ENCODE data around the gene SCYGR8.
"Not testable (repeated sequence)": the region's sequence is repeated elsewhere in the genome, so short reads cannot be mapped to it uniquely, and the experiment has no call there.

Gene SCYGR8

DNA sequence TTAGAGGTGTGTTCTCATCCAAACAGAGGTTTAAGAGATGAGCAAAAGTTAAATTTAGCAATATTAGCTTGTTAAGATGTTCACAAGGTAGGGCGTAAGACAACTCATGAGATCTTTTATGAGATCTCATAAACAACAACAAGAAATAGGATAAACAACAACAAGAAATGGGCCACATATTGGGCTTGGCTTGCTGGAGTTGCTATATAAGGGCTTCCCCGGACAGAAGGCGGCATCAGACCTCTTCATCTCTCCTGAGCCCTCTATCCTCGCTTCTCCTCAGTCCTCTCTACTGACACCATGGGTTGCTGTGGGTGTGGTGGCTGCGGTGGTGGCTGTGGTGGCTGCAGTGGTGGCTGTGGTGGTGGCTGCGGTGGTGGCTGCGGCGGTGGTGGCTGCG is at the start of gene SCYGR8:
Gene SCYGR8, plus strand, starts transcription at position 301 of the 400 bp plus-strand sequence. Its CDS starts 0 bp downstream, at position 301.
- DNase-seq: no peak

DNA sequence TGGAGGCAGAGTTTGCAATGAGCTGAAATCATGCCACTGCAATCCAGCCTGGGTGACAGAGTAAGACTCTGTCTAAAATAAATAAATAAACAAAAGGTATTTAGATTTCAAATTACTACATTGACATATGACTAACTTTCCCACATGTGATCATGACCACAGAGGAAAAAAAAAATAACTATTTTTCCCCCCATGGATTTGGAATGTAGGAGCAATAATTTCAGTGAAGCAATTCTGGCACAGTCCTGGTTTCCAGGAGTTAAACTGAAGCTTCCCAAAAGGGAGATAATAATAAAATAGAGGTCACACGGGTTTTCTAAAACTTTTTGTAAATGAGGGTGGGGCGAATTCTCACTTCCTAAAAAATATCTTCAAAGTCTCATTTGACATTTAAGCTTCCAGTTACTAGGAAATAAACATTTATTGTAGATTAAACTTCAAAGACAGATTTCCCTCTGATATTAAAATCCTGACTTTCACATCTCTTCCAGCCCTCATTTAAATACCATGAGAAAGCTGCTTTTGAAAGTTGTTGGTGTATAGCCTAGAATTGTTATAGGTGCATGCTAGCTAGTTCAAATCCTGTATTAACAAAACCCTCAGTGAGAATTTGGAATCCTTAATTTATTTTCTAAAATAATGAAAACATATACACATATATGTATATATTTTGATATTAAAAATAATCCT is 48.6 kb upstream of the SCYGR8 start:
- DNase-seq: no peak

DNA sequence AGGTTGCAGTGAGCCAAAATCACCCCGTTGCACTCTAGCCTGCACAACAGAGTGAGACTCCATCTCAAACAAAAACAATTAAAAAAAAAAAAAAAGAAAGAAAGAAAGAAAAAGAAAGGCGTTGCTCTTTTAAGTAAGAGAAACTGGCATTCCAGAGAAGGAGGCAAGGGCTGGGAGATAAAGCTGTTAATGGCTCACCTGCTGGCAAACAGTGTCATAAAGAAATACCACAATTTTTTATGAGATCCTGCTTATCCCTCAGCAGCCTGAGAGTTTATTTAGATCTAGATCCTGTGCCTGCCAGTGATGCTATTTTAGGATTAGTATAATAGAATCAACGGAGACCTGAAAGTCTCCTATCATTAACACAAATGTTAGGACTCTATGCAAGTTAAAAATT is 44.1 kb upstream of the SCYGR8 start:
- no peak for DNase-seq

DNA sequence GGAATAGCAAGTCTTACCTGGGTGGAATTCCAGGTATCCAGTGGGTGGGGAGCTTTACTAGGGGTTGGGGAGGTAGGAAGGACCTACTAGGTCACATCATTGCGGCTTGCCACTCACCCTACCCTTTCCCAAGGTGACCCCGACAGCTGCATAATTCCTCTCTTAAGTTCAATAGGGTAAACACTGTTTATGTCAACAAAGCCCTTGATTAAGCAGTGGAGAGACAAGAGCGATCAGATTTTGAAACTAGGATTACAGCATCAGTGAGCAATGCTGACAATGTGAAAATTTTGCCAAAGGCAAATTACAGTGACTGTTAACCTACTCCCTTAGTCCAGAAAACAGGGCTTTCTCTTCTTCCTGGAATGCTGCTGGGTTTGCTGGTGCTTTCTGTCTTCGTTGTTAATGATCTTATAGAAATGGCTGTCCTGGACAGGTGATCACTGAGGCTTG is 42.4 kb upstream of the SCYGR8 start:
- DNase-seq: no peak

GRCh38 chr2:227703961-227704360 is 41.7 kb upstream of the SCYGR8 start:
- no peak for DNase-seq

DNA sequence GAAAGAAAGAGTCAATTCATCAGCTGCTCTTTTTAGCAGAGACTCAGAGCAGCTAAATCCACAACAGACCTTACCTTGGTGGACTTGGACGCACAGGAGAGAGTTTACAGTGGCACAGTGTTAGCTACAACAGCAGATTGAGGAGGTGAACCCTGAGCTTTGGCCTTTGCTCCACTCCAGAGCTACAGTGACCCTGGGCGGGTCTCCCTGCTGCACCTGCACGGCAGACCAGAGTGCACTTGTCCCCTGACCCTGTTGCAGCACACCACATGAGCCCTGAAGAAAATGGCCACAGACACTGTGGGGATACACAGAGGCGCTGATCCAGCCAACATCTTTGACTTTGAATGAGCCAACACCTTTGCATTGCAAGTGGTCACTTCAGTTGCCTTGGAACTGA is 38.8 kb upstream of the SCYGR8 start:
- DNase-seq: no peak

DNA sequence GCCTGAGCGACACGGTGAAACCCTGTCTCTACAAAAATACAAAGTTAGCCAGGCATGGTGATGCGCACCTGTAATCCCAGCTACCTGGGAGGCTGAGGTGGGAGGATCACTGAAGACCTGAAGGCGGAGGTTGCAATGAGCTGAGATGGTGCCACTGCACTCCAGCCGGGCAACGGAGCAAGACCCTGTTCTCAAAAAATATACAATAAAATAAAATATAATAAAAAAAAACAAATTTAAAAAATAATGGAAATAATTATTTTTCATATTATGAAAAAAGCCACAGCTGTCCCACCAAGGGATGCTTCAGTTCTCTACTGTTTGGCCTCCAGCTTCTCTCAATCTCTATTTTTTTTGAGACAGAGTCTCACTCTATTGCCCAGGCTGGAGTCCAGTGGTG is 38.3 kb upstream of the SCYGR8 start:
- no peak for DNase-seq

GRCh38 chr2:227710986-227711385 is 34.7 kb upstream of the SCYGR8 start:
- no peak for DNase-seq

DNA sequence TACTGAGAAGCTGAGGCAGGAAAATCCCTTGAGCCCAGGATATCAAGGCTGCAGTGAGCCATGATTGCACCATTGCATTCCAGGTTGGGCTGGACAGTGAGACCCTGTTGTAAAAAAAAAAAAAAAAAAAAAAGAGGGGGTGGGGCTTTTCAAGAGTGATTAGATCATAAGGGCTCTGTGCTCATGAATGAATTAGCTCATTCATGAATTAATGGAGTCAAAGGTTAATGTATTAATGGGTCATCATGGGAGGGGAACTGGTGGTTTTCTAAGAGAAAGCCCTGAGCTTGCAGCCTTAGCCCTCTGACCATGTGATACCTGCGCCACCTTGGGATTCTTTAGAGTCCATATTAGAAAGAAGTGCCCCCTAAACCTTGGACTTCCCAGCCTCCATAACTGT is 32.4 kb upstream of the SCYGR8 start:
- DNase-seq: no peak

GRCh38 chr2:227716501-227716900 is 29.2 kb upstream of the SCYGR8 start:
- DNase-seq: no peak

DNA sequence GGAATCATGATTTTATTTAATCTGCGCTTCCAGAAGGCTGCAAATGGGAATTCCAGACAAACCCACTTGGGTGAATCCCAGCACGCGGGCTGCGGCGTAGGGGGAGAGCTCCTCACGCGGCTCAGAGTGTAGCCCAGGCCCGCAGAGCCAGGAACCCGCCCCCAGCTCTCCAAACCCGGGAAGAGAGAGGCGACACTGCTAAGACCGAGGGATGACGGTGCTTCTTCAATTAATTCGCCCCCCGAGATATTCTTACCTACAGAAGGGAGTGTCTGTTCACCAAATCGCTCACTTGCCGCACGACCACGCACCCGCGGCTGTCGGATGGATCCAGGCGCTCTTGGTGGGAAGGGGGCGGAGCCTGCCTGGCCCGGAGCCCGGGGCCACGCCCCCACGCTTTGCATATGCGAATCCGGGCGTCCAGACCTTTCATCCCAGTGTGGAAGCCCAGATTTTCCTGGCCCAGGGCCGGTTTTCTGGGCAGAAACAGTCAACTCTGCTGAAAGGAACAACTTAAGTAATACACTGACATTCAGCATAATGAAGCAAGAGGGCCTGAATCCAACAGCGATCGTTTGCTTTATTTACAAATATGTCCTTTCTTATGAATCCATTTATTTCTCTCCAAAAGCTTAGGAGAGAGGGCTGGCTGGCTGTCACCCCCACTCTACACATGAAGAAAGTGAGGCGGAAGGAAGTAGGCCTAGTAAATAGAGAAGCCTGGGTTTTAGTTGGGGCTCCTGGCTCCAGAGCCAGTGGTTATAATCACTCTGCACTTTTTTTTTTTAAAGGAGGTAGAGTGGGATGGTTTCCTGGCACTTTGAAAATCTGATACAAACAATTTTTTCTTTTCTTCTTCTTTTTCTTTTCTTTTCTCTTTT is 27.8 kb upstream of the SCYGR8 start, which contains the start of gene SLC19A3:
Gene SLC19A3, minus strand, starts transcription at position 342 of the 881 bp plus-strand sequence. CDS start 15,710 bp downstream, outside the sequence.
- DNase-seq: no peak

- no peak for DNase-seq
Measured at GRCh38 chr2:227719641-227720040, 26.1 kb upstream of the SCYGR8 start.

- no peak for DNase-seq
Measured at GRCh38 chr2:227720680-227721079, 25.0 kb upstream of the SCYGR8 start.

DNA sequence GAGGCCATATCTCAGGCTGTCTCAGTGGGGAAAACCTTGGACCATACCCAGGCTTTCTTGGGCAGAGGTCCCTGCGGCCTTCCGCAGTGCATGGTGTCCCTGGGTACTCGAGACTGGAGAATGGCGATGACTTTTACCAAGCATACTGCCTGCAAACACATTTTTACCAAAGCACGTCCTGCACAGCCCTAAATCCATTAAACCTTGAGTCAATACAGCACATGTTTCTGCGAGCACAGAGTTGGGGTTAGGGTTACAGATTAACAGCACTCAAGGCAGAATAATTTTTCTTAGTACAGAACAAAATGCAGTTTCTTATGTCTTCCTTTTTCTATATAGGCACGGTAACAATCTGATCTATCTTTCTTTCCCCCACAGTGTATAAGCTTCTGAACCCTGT is 22.9 kb upstream of the SCYGR8 start:
- DNase-seq: not testable (repeated sequence)

DNA sequence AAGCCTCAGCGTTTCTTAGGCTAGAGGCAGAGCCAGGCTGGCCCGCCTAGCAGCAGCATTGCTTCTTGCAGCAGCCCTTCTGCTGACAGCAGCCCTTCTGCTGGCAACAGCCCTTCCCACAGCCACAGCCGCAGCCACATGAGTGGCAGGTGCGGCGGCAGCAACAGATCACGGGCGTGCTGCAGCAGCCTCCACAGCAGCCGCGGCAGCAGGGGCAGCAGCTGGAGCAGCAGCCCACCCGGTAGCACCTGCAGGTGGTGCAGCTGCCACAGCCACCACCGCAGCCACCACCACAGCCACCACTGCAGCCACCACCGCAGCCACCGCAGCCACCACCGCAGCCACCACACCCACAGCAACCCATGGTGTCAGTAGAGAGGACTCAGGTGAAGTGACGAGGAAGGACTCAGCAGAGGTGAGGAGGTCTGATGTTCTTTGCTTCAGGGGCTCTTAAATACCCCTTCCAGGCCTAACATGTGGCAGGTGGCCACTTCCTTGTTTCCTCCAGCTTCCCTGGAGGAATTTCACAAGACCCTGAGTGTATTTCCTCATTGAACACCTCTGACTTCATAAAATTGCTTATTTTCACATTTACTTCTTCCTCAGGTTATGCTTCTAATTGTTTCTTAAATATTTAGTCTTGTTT is 21.2 kb upstream of the SCYGR8 start, which contains the start of gene SCYGR6:
Gene SCYGR6, minus strand, starts transcription at position 364 of the 646 bp plus-strand sequence. Its CDS starts 0 bp downstream, at position 364.
- DNase-seq: no peak

GRCh38 chr2:227728035-227728434 is 17.7 kb upstream of the SCYGR8 start, which contains the start of gene SCYGR7:
Gene SCYGR7 (plus strand): TSS chr2:227728335. CDS start chr2:227728335, 0 bp downstream.
- DNase-seq: no peak

- no peak for DNase-seq
Measured at GRCh38 chr2:227739351-227739750, 6.3 kb upstream of the SCYGR8 start.

DNA sequence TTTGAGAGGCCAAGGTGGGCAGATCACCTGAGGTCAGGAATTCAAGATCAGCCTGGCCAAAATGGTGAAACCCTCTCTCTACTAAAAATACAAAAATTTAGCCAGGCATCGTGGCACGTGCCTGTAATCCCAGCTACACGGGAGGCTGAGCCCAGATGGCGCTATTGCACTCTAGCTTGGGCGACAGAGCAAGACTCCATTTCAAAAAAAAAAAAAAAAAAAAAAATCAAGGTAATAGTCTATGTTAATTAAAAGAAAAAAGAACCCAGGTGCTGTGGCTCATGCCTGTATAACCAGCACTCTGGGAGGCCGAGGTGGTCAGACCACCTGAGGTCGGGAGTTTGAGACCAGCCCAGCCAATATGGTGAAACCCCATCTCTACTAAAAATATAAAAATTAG is 5.0 kb upstream of the SCYGR8 start:
- not testable (repeated sequence) for DNase-seq

GRCh38 chr2:227748079-227748478 is 2.4 kb downstream of the SCYGR8 start:
- DNase-seq: no peak

GRCh38 chr2:227756261-227756660 is 10.6 kb downstream of the SCYGR8 start:
- DNase-seq: not testable (repeated sequence)

DNA sequence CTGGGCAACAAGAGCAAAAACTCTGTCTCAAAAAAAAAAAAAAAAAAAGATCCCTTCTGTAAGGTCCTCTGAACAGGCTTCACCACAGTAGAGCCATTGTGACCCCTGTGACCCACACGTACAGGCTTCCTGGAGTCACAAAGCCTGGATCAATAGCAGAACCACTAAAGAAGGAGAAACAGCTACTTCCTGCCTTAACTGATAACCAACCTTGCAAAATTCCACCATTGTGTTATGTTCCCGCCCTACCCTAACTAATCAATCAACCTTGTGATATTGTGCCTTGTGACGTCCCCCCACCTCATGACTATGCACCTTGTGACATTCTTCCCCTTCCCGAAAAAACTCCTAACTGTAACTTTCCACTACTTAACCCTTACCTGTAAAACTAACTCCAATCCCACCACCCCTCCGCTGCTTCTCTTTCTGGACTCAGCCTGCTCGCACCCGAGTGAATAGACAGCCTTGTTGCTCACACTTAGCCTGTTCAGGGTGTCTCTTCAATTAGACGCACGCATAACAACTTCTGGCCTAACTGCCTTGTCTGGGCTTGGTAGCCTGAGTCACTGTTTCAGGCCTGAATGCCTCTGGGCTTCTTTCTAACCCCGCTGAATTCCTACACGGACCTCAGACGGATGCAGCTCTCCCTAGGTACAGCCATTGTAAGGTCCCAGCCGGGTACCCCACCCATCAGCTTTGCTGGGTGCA is 13.9 kb downstream of the SCYGR8 start:
- no peak for DNase-seq

DNA sequence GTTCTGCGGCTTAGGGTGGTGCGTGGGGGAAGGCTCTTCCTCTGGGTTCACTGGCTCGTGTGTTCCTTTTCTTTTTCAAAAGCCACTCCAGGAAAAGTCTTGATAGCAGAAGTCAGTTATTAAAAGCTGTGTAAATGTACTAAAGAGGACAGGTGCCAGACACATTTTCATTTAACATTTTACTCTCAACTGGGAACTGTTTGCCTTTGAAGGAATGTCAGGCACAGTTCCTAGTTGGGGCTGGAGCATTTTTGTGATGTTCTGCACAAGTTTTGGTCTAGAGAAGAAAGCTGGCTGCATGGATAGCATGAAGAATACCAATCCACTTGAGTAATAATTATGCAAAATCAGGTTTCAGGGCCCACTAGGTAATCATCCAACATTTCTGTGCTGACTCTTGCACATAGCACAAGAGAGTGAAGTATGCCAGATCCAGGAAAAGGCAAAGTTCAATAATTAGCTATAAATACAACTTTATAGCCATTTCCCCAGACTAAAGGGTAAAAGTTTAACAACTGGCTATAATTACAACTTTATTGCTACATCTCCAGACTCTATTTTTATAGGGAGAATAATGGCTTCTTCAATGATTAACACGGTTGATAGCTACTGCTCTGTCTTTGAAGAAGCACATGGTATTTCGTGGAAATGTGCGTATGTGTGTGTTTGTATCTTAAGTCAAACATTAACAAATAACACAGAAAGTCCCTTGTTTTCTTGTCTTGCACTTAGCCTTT is 16.2 kb downstream of the SCYGR8 start:
- DNase-seq: no peak

Data from activated CD4-positive, alpha-beta T cell treated with anti-CD3 and anti-CD28 coated beads, Interleukin-2, amount 50 U/mL, for 4 hours (primary cell).